ENCODE measurements around the gene PSMC2. TPM values are rescaled to one million over a fixed set of nuclear protein-coding genes. Genes with fewer than 3 reads are reported as not detected.

Gene PSMC2
- total RNA-seq (2014; rRNA removed; shearing (Covaris generic)): 415 and 457 TPM in 2 replicates

GRCh38 chr7:103347507-103348267 is at the start of gene PSMC2:
Gene PSMC2 (plus strand): TSS chr7:103347643. CDS start chr7:103347712, 69 bp downstream.
- peak; percentile 89 for DNase-seq (ENCODE audit: low spot score)

- DNase-seq (ENCODE audit: low spot score): no peak
Measured at GRCh38 chr7:103297837-103298179, 49.6 kb upstream of the PSMC2 start.

GRCh38 chr7:103299660-103300059 is 47.8 kb upstream of the PSMC2 start:
- no peak for DNase-seq (ENCODE audit: low spot score)

GRCh38 chr7:103301441-103301840 is 46.0 kb upstream of the PSMC2 start:
- no peak for DNase-seq (ENCODE audit: low spot score)

- DNase-seq (ENCODE audit: low spot score): no peak
Measured at GRCh38 chr7:103307503-103308231, 39.8 kb upstream of the PSMC2 start.

- DNase-seq (ENCODE audit: low spot score): no peak
Measured at GRCh38 chr7:103314852-103315251, 32.6 kb upstream of the PSMC2 start.

GRCh38 chr7:103316380-103316941 is 31.0 kb upstream of the PSMC2 start:
- no peak for DNase-seq (ENCODE audit: low spot score)

GRCh38 chr7:103317009-103317408 is 30.4 kb upstream of the PSMC2 start:
- DNase-seq (ENCODE audit: low spot score): no peak

GRCh38 chr7:103325744-103326143 is 21.7 kb upstream of the PSMC2 start:
- no peak for DNase-seq (ENCODE audit: low spot score)

- no peak for DNase-seq (ENCODE audit: low spot score)
Measured at GRCh38 chr7:103336761-103337160, 10.7 kb upstream of the PSMC2 start.

- no peak for DNase-seq (ENCODE audit: low spot score)
Measured at GRCh38 chr7:103338864-103339263, 8.6 kb upstream of the PSMC2 start.

- DNase-seq (ENCODE audit: low spot score): no peak
Measured at GRCh38 chr7:103341466-103341865, 6.0 kb upstream of the PSMC2 start.

GRCh38 chr7:103343332-103343731 is 4.1 kb upstream of the PSMC2 start:
- no peak for DNase-seq (ENCODE audit: low spot score)

- no peak for DNase-seq (ENCODE audit: low spot score)
Measured at GRCh38 chr7:103343758-103344452, 3.5 kb upstream of the PSMC2 start.

GRCh38 chr7:103344453-103345149 is 2.8 kb upstream of the PSMC2 start, which contains the start of gene DNAJC2:
Gene DNAJC2 (minus strand): TSS chr7:103344767. CDS start chr7:103344622, 145 bp downstream.
- DNase-seq (ENCODE audit: low spot score): peak; percentile 94

GRCh38 chr7:103346396-103346795 is 1.0 kb upstream of the PSMC2 start:
- no peak for DNase-seq (ENCODE audit: low spot score)

- no peak for DNase-seq (ENCODE audit: low spot score)
Measured at GRCh38 chr7:103348452-103348851, 1.0 kb downstream of the PSMC2 start.

- no peak for DNase-seq (ENCODE audit: low spot score)
Measured at GRCh38 chr7:103348959-103349358, 1.5 kb downstream of the PSMC2 start.

GRCh38 chr7:103349805-103350204 is 2.4 kb downstream of the PSMC2 start:
- DNase-seq (ENCODE audit: low spot score): no peak

- no peak for DNase-seq (ENCODE audit: low spot score)
Measured at GRCh38 chr7:103369432-103369831, 22.0 kb downstream of the PSMC2 start.

- no peak for DNase-seq (ENCODE audit: low spot score)
Measured at GRCh38 chr7:103373866-103374643, 26.6 kb downstream of the PSMC2 start.
